Measurements from ENCODE around the gene IRAK2.

Gene IRAK2

DNA sequence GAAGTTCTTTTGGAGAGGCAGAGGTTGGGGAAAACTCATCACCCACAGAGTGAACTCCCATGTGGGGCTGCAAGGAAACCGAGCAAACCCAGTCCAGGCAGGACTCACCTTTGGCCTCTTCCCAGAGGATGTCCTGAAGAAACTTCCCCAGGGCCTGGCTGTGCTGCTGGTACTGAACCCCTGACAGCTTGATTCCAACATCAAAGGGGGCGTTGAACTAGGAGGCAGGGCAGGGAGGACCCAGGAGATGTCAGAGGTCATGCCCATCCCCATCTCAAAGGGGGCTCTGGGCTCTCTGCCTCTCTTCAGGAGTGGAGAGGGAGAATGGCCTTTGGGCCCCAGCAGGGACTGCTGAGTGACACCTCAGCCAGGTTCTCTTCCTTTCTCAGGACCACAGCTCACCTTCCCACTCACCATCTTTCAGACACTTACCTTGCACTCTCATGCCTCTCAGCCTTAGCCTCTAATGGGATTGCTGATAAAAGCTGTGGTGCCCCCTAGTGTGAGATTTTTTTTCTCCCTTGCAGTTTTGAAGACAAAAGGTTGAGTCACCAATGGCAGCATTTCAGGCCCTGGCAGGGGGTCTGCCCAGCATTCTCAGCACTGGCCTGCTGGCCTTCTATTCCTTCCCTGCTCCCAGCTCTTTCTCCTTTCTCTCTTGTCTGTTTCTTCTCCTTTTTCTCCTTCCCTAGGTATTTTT lies 122.0 kb downstream of the IRAK2 start:
- DNase-seq, result no peak

DNA sequence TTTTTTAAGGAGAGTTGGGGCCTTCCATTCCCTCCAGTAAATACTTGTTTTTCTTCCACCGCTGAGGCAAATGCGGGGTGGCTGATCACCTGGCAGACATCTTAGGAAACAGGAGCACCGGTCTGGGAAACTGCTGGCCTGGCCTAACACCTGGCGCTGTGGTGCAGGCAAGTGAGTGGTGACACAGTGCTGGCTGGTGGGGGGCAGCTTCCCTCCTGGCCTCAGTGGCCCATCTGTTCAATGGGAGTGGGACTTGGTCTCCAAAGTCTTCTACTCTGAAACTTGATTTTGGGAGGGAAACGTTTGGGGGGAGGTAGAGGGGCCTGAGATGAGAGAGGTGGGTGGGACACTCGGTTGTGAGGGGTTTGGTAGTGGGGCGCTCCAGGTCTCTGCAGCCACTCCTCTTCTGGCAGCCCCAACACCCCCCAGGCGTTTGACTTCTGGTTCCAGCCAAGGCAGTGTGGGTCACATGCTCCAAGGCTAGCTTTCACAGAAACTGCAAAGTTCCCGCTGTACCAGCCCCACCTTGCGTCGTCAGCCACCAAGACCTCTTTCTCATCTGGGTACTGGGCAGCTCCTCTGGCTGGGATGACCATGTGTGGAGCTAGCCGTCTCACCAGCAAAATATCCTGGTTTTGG lies 123.3 kb downstream of the IRAK2 start:
- DNase-seq, result no peak

DNA sequence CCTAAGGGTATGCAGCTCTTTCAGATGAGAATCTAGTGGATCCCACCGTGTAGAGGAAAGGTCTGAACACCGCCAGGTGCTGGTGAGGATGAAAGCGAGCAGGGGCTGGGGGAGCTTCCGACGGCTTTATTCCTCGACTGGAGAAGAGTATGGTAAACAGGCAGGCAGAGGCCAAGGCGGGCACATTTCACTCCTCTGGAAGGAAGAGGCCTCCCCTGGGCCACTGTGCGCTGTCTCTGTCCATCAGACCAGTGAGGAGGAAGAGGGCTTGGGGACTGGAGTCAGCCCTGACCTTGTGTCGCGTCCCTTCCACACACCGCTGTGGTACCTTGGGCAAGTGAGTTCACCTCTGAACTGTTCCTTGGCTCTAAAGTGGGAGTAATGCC lies 123.8 kb downstream of the IRAK2 start:
- DNase-seq, result no peak

DNA sequence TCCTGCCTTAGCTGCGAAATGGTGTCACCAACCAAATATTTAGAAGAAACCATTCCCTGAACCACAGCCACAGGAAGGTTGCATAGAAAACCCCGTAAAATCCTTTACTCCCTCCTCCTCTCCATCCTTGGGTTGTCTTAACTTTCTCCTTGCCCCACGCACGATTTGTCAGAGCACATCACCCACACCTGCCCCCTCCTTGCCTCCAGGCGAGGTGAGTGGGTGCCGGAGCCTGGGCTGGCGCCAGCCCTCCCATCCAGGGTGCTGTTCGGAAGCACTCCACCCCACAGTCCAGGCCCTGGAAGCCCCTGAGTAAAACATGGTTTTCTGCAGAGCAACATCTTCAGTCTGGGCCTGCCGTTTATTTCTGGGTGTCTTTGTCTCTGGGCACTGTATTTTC lies 124.4 kb downstream of the IRAK2 start:
- DNase-seq, result no peak

DNA sequence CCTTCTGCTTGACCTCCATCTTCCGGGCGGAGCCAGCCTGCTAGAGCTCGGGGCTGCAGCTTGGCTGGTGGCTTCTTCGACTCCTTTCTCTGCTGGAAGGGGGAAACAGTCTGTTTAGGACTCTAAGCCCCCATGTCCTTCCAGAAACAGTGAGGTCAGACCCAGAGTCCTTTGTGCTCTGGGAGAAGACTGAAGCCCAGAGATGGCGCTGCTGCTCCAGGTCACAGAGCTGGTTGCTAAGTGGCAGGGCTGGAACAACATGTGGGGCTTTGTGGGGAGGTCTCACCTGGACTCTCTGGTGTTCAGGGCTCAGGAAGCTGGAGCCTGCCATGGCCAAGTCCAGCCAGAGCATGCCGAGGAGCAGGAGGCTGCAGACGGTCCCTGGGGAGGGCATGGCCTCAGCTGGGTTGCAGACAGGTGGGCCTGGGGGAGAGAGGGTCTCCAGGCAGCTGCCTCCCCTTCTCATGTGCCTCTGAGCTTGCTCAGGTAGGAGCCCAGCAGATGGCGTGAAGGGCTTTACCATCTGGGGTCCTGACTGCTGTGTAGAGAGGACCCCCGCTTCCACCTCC lies 125.2 kb downstream of the IRAK2 start:
- no peak for DNase-seq

DNA sequence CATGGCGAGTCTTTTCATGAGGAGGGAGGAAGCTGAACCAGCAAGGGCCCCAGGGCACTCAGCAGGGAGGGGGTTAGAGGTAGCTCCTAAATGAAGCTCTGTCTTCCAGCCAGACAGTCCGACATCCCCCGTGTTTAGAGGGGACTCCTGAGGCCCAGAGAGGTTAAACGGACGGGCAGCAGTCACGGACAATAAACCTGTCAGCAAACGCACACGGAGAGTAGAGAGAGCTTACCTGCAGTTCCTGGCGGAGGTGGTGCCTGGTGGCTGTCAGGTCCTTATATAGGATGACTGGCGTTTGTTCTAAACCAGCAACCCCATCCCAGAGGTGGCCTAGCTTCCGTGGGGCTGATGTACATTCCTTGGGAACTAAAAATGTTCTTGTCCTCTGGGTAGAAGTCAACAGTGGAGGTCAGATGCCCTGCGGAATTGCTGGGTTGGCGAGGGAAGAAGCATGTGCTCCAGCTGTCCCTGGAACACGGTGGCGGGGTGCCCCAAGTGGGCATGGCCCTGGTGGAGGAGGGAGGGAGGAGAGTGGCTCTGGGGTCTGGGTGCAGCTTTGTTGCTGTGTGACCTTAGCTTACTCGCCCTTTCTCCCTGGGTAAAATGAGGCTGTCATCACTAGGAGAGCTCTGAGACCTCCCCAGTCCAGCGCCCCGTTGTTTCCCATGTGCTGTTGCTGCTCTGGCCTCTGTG lies 125.9 kb downstream of the IRAK2 start:
- no peak for DNase-seq

DNA sequence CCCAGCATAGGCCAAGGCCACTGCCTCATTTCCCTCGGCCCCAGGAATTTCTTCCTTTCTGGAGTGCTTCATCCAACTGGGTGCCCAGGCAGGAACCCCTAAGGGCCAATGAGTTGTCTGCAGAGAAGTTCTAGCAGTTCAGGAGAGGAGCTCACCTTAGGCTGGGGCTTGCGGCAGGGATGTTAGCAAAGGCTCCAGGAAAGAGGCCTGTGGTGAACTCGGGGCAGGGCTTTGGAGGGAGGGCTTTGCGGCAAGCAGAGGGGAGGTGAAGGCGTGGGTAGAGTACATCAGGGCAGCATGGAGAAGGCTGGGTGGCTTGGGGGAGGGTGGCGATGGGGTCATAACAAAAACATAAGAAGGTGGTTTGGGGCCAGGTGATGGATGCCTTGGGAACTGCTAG lies 126.9 kb downstream of the IRAK2 start:
- DNase-seq, result no peak

DNA sequence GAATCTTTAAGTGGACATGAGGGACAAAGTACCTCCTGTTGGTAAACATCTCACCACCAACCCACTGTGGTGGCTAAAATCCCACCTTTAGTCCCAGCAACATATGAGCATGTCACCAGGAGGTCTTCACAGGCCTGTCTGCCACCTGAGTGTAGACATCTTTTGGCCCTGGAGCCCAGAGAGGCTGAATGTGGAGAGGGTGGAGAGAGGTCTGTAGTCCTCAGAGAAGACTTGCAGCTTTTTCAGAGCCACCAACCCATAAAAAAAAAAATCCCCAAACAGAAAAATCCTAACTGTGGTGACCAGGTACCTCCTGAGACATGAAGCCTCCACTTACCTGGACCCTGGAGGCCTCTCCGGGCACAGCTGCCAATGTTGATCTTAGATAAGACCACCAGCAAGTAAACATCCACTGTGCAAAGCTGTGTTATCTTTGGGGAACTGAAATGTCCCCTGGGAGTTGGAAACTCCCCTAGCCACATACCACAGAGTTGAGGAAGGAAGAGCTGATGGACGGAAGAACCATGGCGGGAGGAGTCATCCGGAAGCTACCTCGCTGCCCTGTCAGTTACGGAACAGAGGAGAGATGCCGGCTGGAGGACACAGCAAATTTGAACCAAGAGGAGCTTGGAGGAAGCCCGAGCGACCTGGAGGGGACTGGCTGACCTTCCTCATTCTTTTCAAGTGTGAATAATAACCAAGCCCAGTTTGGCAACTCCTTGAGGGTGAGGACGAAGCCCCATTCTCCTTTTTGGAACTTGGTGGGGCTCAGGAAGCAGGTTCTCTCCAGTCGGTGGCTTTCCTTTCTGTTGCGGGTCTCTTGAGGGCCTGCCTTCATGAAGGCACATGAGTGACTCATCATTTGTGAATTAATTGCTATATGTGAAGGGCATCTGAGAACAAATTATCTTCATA lies 128.0 kb downstream of the IRAK2 start, which contains the start of gene GHRL:
Gene GHRL (minus strand): TSS at position 443 of the 915 bp plus-strand sequence. CDS start 2,767 bp downstream, outside the sequence.
- no peak for DNase-seq

Measured in RPMI8226 (cell line).